Erythroblast (primary cell): ENCODE data around the gene RAB20.

Experiments used
- GATA1 ChIP-seq: IDR thresholded peaks from 2 replicates; pipeline ENCODE4 v1.6.1; 2011; ENCODE audit warnings: low read depth, mild to moderate bottlenecking, control low read depth, low read length, moderate library complexity
- POLR2A ChIP-seq: IDR thresholded peaks from 2 replicates; pipeline ENCODE4 v1.6.1; 2011; ENCODE audit warnings: mild to moderate bottlenecking, low read length

DNA sequence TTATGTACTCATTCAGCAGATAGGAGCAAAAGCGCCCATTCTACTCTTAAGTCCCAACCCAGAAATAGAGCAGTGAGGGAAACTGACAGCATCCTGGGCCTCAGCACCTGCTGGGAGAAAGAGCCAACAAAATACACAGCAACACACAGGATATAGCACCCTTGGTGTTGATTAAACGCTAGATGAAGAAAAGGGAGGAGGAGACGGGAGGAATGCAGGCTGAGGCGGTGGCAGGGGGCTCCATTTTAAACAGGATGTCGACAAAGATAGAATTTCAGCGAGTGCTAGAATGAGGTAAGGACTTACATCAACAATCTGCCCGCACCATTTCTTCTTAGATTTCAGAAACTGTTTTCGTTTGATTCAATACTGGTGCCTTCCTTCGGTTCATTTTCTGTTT is 4.6 kb upstream of the RAB20 start:
- TF ChIP-seq POLR2A (no peak), GATA1 (no peak)
